Parathyroid adenoma (tissue), 2 donors: ENCODE data around the gene TANGO2.

Experiments used
- H2AFZ ChIP-seq: fragments of 300-600 bp; sonication (generic); one replicate; pipeline ENCODE4 v1.7.0; 2017; ENCODE audit warnings: antibody characterized with exemption, mild to moderate bottlenecking
- H3K27ac ChIP-seq: fragments of 300-600 bp; sonication (generic); one replicate; pipeline ENCODE4 v1.7.0; 2017
- H3K27me3 ChIP-seq: fragments of 300-600 bp; sonication (generic); one replicate; pipeline ENCODE4 v1.7.0; 2017; ENCODE audit warnings: low read length; ENCODE audit not compliant: control insufficient read depth, insufficient read depth
- H3K36me3 ChIP-seq: fragments of 300-600 bp; sonication (generic); one replicate; pipeline ENCODE4 v1.7.0; 2017; ENCODE audit warnings: low read length; ENCODE audit not compliant: control insufficient read depth, insufficient read depth
- H3K4me1 ChIP-seq: fragments of 300-600 bp; sonication (generic); one replicate; pipeline ENCODE4 v1.7.0; 2017; ENCODE audit warnings: control low read depth
- H3K4me2 ChIP-seq: fragments of 300-600 bp; sonication (generic); one replicate; pipeline ENCODE4 v1.7.0; 2017; ENCODE audit warnings: low read length
- H3K4me3 ChIP-seq: fragments of 300-600 bp; sonication (generic); one replicate; pipeline ENCODE4 v1.7.0; 2017; ENCODE audit warnings: low read depth, low read length
- H3K79me2 ChIP-seq: fragments of 300-600 bp; sonication (generic); one replicate; pipeline ENCODE4 v1.7.0; 2017; ENCODE audit warnings: control low read depth
- H3K9ac ChIP-seq: fragments of 300-600 bp; sonication (generic); one replicate; pipeline ENCODE4 v1.7.0; 2017; ENCODE audit warnings: mild to moderate bottlenecking
- H3K9me3 ChIP-seq: fragments of 300-600 bp; sonication (generic); one replicate; pipeline ENCODE4 v1.7.0; 2017; ENCODE audit warnings: low read length; ENCODE audit not compliant: control insufficient read depth
- TF ChIP-seq, protein P1 (sequence below): fragments of 300-600 bp; sonication (generic); IDR thresholded peaks from one replicate; pipeline ENCODE4 v1.7.0; 2017; ENCODE audit warnings: antibody characterized with exemption, mild to moderate bottlenecking
- donor health status: primary hyperparathyroidism.

Gene TANGO2

DNA sequence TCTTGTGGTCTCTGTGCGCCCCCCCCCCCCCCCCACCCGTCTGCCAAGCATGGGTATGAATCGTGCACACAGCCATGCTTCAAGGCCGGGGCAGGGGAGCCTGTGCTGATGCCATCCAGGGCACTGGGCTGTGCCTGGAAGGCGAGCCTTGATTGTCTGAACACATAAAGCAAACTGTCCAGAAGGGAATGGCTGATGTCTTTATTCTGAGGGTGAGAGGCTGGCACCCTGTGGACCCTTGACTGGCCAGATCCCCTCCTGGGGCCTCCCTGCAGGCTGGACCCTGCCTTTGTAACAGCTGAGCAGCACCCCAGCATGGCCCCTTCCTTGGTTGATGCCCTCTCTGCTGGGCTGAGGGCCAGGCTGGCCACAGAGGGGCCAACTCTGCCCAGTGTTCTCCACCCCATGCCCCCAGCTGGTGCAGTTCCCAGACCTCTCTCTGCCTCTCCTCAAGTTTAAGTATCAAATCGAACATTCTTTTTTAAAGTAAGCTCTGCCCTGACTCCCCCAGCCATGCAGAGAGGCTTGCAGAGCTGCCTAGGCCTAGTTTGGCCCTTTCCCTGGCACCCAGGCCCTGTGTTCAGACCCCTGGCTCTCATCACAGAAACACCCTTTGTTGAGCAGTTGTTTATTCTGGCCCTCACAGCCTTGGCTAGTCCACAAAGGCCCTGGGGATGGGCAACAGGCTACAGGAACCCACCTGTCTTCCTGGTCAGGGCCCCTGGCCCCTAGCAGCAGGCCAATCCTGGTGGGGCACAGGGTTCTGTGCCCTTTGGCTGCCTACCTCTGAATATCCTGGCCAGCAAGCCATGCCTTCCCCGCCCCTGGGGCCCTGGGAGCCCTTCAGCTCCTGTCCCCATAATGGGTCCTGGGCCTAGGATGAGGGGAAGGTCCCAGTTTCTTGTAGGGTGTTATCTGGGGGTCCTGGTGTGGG, 91.0 kb downstream of the TANGO2 start:
- H3K4me1 ChIP-seq, result no peaks in the 10 kb centered on the region
- no peaks in the 10 kb centered on the region for H3K36me3 ChIP-seq
- no peak overlapping the region for H3K4me3 ChIP-seq
- H3K27me3 ChIP-seq, result no peaks in the 10 kb centered on the region
- H3K79me2 ChIP-seq, result no peaks in the 10 kb centered on the region
- no peak overlapping the region for H2AFZ ChIP-seq
- H3K27ac ChIP-seq, result no peak overlapping the region
- TF ChIP-seq, protein P1, sequence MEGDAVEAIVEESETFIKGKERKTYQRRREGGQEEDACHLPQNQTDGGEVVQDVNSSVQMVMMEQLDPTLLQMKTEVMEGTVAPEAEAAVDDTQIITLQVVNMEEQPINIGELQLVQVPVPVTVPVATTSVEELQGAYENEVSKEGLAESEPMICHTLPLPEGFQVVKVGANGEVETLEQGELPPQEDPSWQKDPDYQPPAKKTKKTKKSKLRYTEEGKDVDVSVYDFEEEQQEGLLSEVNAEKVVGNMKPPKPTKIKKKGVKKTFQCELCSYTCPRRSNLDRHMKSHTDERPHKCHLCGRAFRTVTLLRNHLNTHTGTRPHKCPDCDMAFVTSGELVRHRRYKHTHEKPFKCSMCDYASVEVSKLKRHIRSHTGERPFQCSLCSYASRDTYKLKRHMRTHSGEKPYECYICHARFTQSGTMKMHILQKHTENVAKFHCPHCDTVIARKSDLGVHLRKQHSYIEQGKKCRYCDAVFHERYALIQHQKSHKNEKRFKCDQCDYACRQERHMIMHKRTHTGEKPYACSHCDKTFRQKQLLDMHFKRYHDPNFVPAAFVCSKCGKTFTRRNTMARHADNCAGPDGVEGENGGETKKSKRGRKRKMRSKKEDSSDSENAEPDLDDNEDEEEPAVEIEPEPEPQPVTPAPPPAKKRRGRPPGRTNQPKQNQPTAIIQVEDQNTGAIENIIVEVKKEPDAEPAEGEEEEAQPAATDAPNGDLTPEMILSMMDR, result no peak
- no peaks in the 10 kb centered on the region for H3K9me3 ChIP-seq
- no peak overlapping the region for H3K4me2 ChIP-seq
- no peak overlapping the region for H3K9ac ChIP-seq

DNA sequence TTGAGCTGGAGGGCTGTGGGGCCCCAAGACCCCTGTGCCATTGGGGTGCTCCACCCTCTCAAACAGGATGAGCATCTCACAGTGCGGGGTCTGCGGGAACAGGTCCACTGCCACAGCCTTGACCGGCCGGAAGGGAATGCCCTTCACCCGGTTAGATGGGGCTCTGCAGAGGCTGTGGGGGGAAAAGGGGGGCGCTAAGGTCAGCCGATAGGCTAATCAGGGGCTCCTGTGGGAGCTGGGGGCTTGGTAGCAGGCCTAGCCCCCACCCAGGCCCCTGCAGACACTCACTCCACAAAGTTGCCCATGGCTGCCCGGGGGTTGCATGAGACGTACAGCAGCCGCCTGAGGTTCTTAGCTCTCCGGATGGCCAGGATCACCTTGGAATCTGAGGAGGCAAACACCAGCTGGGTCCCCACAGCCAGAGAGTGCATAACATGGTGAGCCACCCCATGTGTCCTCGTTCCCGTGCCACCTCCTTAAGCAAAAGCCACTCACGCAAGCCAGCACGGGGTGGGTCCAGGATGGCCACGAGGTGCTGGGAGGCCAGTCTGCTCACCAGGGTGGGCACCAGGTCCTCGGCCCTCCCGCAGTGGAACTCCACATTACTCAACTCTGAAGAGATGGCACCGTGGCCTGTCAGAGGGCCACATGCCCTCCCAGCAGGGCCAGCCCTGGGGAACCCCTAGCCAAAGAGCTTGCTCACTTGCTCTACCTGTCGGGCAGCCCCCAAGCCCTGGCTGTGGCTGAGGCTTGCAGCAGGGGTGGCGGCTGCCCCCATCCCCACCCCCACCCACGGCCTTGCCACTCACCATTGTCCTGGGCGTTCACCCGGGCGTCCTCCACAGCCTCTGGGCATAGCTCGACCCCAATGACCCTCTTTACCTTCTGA, 92.0 kb downstream of the TANGO2 start:
- no peaks in the 10 kb centered on the region for H3K4me1 ChIP-seq
- no peak overlapping the region for H3K4me3 ChIP-seq
- no peak overlapping the region for H3K4me2 ChIP-seq
- no peak overlapping the region for H3K9ac ChIP-seq
- TF ChIP-seq, protein P1, result no peak
- no peaks in the 10 kb centered on the region for H3K27me3 ChIP-seq
- no peaks in the 10 kb centered on the region for H3K9me3 ChIP-seq
- no peak overlapping the region for H3K27ac ChIP-seq
- H3K79me2 ChIP-seq, result no peaks in the 10 kb centered on the region
- H2AFZ ChIP-seq, result no peak overlapping the region
- H3K36me3 ChIP-seq, result no peaks in the 10 kb centered on the region

- no peak overlapping the region for H2AFZ ChIP-seq
- H3K4me1 ChIP-seq, result no peaks in the 10 kb centered on the region
- no peak overlapping the region for H3K4me2 ChIP-seq
- H3K9me3 ChIP-seq, result no peaks in the 10 kb centered on the region
- TF ChIP-seq, protein P1, result no peak
- no peak overlapping the region for H3K4me3 ChIP-seq
- H3K27ac ChIP-seq, result no peak overlapping the region
- no peaks in the 10 kb centered on the region for H3K27me3 ChIP-seq
- H3K79me2 ChIP-seq, result peaks cover 2% of the 10 kb centered on the region
- H3K36me3 ChIP-seq, result no peaks in the 10 kb centered on the region
- H3K9ac ChIP-seq, result no peak overlapping the region
Observed at GRCh38 chr22:20113551-20114310, 92.8 kb downstream of the TANGO2 start.

DNA sequence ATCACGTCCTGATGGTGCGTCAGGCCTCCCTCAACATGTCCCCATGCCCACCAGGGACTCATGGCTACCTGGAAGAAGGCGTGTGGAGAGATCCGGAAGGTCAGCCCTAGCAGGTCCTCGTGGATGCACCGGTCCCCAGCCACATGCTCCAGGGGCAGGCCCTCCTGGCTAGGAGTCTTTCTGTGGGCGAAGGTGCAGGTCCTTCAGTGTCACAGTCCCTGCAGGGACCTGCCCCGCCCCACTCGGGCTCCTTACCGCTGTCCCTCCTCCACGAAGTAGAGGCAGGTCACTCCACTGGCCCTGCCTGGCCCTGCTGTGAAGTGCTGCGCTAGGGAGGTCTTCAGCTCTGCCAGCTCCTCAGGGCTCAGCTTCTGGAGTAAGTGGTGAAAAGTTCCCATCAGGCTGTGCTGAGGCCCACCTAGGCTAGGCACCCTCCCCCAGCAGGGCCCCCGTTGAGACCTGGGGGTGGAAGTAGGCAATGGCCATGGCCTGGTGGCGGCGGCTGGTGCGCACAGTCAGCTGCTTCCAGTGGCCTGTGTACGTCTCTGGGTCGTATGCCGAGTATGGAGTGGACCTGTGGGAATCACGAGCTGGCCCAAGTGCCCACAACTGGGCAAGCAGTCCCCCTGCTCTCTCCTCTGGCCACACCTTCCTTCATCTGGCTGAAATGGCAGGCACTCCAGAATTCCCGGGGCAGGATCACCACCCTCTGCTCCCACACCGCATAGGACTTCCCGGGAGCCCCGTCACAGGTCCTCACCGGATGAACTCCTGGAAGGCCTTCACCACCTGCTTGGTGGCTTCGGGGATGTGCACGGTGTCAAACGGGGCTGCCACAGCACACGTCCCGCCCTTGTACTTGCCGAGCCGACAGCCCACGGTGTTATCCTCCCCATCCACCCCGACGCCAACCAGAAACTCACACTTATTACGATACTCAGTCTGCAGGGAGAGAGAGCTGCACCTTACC, 93.9 kb downstream of the TANGO2 start:
- no peaks in the 10 kb centered on the region for H3K4me1 ChIP-seq
- H3K36me3 ChIP-seq, result no peaks in the 10 kb centered on the region
- H3K79me2 ChIP-seq, result peaks cover 2% of the 10 kb centered on the region
- no peak overlapping the region for H3K4me3 ChIP-seq
- H3K27me3 ChIP-seq, result no peaks in the 10 kb centered on the region
- H3K9me3 ChIP-seq, result no peaks in the 10 kb centered on the region
- H3K4me2 ChIP-seq, result no peak overlapping the region
- TF ChIP-seq, protein P1, result no peak
- H2AFZ ChIP-seq, result no peak overlapping the region
- H3K9ac ChIP-seq, result no peak overlapping the region
- no peak overlapping the region for H3K27ac ChIP-seq
